ENCODE data around the gene ZBTB40.

- TF ChIP-seq CTCF (IDR thresholded peaks at IDR 0.05): no peak
- no peak for TF ChIP-seq EZH2 (IDR thresholded peaks at IDR 0.05)
Observed at GRCh38 chr1:22529901-22530621, 78.4 kb downstream of the ZBTB40 start.

Data from neural progenitor cell (in vitro differentiated cells).